ENCODE data around the gene ANKRD24.
A peak's percentile ranks its signal among the peaks of the same experiment; 100 is the strongest.
"Not testable (repeated sequence)": the region's sequence is repeated elsewhere in the genome, so short reads cannot be mapped to it uniquely, and the experiment has no call there.

The ANKRD24 gene

GRCh38 chr19:4233282-4233853 is 50.9 kb downstream of the ANKRD24 start:
- DNase-seq, result peak; percentile 67

DNA sequence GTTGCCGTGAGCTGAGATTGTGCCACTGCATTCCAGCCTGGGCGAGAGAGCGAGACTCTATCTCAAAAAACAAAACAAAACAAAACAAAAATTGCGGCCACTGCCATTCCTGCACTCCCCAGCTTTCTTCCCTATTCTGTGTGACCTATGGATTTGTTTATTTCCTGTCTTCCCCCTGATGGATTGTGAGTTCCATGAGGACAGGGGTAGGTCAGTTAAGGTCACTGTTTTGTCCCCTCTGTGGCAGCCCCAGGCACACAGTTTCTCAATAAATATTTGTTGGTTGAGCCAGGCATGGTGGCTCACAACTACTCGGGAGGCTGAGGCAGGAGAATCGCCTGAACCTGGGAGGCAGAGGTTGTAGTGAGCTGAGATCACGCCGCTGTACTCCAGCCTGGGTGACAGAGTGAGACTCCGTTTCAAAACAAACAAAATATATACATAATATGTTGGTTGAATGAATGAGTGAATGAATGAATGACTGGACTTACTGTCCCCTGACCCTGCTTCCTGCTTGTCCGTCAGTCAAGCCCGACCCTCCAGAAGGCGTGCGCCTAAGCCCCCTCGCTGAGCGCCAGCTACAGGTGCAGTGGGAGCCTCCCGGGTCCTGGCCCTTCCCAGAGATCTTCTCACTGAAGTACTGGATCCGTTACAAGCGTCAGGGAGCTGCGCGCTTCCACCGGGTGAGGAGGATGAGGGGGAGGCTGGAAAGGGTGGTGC is 51.8 kb downstream of the ANKRD24 start:
- DNase-seq, result no peak

DNA sequence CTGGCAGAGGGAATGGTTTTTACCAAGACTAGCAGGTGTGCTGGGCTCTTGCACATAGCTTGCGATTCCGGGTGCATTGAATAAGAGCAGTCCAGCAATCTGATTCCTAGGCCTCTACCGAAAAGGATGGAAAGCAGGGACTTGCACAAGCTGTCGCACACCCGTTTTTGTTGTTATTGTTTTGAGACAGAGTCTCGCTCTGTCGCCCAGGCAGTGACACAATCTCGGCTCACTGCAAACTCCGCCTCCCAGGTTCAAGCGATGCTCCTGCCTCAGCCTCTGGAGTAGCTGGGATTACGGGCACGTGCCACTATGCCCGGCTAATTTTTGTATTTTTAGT is 52.3 kb downstream of the ANKRD24 start:
- no peak for DNase-seq

DNA sequence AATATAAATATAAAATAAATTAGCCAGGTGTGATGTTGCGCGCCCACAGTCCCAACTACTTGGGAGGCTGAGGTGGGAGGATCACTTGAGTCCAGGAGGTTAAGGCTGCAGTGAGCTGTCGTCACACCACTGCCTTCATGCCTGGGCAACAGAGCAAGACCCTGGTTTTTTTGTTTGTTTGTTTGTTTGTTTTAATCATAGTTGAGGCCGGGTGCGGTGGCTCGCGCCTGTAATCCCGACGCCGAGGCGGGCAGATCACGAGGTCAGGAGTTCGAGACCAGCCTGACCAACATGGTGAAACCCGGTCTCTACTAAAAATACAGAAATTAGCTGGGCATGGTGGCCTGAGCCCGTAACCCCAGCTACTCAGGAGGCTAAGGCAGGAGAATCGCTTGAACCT is 55.0 kb downstream of the ANKRD24 start:
- not testable (repeated sequence) for DNase-seq

- no peak for DNase-seq
Measured at GRCh38 chr19:4238831-4239230, 56.3 kb downstream of the ANKRD24 start.

DNA sequence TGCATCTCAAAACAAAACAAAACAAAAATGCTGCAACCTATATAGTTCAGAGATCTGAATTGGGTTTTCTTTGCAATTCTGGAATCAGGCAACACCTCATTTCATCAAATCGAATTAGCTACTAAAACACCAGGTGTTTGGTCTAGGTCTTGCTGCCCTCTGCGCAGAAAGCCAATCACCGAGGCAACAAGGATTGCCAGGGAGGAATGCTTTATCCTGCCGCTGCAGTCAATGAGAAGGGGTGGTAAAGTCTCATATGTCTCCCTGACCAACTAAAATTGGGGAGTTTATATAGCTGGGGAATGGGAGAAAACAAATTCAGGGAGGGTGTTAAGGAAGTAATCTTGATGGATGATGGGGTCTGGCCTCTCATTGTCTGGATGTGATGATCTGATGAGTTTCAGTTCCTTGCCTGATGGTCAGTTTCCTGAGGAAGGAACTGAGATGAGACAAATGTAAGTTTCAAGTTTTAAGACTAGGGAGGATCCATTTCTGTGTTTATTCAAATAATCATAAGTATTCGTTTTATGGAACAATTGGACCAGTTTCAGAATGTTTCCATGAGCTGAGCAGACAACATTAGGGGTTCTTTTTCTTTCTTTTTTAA is 59.4 kb downstream of the ANKRD24 start:
- DNase-seq, result peak; percentile 65

DNA sequence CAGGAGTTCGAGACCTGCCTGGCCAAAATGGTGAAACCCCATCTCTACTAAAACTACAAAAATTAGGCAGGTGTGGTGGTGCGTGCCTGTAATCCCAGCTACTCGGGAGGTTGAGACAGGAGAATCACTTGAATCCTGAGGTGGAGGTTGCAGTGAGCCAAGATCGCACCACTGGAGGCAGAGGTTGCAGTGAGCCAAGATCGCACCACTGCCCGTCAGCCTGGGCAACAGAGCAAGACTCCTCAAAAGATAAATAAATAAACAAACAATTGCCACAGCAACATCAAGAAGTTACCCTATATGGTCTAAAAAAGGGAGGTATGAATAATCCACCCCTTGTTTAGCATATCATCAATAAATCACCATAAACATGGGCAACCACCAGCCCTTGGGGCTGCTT is 63.4 kb downstream of the ANKRD24 start:
- not testable (repeated sequence) for DNase-seq

GRCh38 chr19:4246767-4247593 is 64.5 kb downstream of the ANKRD24 start, which contains the start of gene YJU2:
TSS of gene YJU2 (plus strand) at chr19:4247080. CDS start at chr19:4247147, 67 bp downstream.
- peak; percentile 100 for DNase-seq

- no peak for DNase-seq
Measured at GRCh38 chr19:4256563-4256962, 74.1 kb downstream of the ANKRD24 start.

DNA sequence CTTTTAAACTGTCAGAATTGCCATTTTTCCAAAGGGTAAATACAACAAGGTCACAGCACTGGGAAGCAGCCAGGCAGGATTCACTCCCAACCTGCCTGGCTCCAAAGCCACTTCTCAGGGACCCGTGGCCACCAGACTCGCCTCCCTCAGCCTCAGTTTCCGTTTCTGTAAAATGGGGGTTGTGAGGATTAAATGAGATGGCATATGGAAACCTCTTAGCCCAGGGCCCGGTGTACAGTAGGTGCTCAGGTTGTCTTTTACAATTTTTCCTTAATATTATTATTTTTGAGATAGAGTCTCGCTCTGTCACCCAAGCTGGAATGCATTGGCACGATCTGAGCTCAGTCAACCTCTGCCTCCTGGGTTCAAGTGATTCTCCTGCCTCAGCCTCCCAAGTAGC is 74.5 kb downstream of the ANKRD24 start:
- DNase-seq, result no peak

- no peak for DNase-seq
Measured at GRCh38 chr19:4258181-4258580, 75.7 kb downstream of the ANKRD24 start.

- peak; percentile 38 for DNase-seq
Measured at GRCh38 chr19:4260613-4261191, 78.2 kb downstream of the ANKRD24 start.

DNA sequence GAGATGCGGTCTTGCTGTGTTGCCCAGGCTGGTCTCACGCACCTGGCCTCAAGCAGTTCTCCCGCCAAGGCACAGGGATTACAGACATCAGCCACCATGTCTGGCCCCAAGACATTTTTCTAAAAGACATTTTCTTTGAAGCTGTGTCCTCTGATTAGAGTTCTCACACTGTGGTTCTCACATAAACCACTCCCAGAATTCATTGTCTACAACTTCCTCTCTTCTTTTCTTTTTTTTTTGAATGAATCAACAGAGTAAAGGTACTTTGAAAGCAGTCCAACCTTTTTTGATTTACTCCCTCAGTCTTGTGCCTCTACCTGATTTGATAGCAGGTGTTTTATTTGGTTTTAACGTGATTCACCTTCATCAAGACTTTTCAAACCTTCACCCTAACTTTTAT is 82.3 kb downstream of the ANKRD24 start:
- DNase-seq, result no peak

GRCh38 chr19:4266253-4267000 is 83.9 kb downstream of the ANKRD24 start:
- DNase-seq, result peak; percentile 17

DNA sequence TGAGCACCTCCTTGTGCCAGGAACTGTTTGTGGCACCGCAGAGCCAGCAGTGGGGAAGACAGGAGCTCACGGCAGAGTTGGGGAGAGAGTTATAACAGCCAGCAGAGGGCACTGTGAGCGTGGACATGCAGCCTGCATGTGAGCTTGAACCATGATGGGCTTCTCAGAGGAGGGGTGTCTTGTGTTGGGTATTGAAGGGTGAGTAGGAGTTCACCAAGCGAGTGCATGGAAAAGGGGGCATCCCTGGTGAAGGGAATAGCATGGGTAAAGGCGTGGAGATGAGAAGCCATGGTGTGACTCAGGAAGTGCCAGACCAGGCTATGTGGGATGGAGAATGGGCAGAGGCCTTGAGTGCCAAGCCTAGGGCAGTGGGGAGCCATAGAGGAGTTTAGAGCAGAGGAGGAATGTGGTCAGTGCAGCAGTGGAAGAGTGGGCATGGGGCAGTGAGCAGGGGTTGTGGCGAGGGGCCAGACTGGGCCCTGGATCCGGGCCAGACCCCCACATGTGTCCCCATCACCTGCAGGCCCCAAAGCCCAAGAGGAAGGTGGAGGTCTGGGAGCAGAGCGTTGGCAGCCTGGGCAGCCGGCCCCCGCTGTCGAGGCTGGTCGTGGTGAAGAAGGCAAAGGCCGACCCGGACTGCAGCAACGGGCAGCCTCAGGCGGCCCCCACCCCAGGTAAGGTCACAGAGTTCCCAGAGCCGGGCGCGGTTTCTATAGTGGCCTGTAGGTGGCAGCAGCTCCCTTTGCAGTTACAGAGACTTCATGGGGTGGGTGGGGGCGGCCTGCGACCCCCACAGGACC is 84.8 kb downstream of the ANKRD24 start:
- DNase-seq, result peak; percentile 62

DNA sequence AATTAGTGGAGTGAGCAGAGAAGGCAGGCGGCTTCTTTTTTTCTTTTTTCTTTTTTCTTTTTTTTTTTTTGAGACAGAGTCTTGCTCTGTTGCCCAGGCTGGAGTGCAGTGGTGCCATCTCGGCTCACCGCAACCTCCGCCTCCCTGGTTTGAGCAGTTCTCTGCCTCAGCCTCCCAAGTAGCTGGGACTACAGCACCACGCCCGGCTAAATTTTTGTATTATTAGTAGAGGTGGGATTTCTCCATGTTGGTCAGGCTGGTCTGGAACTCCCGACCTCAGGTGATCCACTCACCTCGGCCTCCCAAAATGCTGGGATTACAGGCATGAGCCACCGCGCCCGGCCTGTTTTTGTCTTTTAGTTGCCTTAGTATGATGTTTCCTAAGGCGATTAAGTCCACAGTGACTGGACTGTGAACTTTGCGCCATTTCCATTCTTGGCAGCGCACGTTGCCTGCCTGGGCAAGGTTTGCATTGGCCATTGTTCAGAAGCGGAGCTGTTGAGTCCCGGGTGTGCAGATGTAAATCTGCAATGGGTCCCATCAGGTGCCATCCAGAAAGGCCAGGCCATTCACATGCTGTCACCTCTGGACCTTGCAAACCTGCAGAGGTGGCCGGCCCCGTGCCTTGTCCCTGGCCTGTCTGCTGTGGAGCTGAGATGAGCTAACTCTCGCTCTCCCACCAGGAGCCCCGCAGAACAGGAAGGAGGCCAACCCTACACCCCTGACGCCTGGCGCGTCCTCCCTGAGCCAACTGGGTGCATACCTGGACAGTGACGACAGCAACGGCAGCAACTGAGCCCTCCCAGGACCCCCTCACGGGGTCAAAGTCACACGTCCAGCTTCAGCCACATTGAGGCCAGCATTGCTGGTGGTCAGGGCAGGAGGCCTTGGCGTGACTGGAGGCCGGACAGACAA is 85.7 kb downstream of the ANKRD24 start:
- DNase-seq, result no peak

DNA sequence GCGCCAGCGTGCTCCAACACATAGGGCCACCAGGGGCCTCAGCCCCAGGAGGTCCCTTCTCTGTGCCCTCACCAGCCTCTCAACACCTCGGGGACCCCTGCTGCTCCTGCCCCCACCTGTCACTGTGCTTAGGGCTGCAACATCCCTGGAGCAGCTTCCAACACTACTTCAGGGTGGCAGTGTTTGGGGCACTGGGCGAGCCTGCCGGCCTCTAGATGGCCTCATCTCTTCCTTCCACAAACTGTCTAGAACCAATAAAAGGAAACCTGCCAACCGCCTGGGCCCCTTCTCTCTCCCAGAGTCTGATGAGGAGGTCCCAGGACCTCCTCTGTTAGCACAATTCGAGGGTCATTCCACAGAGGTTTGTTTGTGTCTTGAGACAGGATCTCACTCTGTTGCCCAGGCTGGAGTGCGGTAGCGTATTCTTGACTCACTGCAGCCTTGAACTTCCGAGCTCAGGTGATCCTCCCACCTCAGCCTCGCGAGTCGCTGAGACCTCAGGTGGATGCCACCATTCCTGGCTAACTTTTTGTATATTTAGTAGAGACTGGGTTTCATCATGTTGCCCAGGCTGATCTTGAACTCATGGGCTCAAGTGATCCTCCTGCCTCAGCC is 86.4 kb downstream of the ANKRD24 start:
- no peak for DNase-seq

DNA sequence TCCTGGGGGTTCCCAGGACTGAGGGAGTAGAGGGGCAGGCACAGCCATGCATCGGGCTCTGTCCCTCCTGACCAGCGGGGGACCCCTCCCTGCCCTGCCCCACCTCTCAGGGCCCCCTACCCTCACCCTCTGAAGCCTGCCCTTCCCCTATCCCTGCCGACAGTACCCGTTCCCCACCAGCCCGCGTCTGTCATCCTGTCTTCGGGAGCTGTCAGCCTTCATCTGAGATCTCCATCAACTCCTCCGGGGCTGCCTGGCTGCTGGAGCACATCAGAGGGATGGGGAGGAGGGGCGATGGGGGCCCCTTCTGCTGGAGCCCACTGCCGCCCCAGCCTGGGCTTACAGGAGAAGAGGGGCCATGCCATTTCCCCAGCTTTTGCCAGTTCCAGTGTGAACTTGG is 90.4 kb downstream of the ANKRD24 start:
- no peak for DNase-seq

- DNase-seq, result not testable (repeated sequence)
Measured at GRCh38 chr19:4274321-4274686, 91.8 kb downstream of the ANKRD24 start.
